Trophoblast cell (in vitro differentiated cells and primary cell): ENCODE results near the gene LRCOL1.

ENCODE experiments used
- DNase-seq, 2 donors: peaks; one replicate each; pipeline ENCODE4 v3.0.0-alpha.2; 2016
- H2AFZ ChIP-seq: 2 replicates; pipeline ENCODE4 v1.6.1; 2013; ENCODE audit warnings: low read length, moderate library complexity, mild to moderate bottlenecking; ENCODE audit not compliant: insufficient read depth, poor library complexity
- H2AK5ac ChIP-seq: 2 replicates; pipeline ENCODE4 v1.6.1; 2013; ENCODE audit warnings: mild to moderate bottlenecking, low read length
- H2BK120ac ChIP-seq: 2 replicates; pipeline ENCODE4 v1.6.1; 2013; ENCODE audit warnings: low read length, mild to moderate bottlenecking, moderate library complexity; ENCODE audit not compliant: insufficient read depth, poor library complexity
- H2BK12ac ChIP-seq: 2 replicates; pipeline ENCODE4 v1.6.1; 2013; ENCODE audit warnings: mild to moderate bottlenecking, low read length, moderate library complexity
- H2BK5ac ChIP-seq: 2 replicates; pipeline ENCODE4 v1.6.1; 2013; ENCODE audit warnings: low read length, low read depth, moderate library complexity, mild to moderate bottlenecking; ENCODE audit not compliant: poor library complexity
- H3K14ac ChIP-seq: 2 replicates; pipeline ENCODE4 v1.6.1; 2013; ENCODE audit warnings: mild to moderate bottlenecking, low read length
- H3K18ac ChIP-seq: 2 replicates; pipeline ENCODE4 v1.6.1; 2013; ENCODE audit warnings: mild to moderate bottlenecking, low read length
- H3K23ac ChIP-seq: 2 replicates; pipeline ENCODE4 v1.6.1; 2013; ENCODE audit warnings: low read length
- H3K27ac ChIP-seq: 2 replicates; pipeline ENCODE4 v1.5.1; 2013; ENCODE audit warnings: low read depth, mild to moderate bottlenecking, inconsistent platforms, low read length, moderate library complexity
- H3K27me3 ChIP-seq: 2 replicates; pipeline ENCODE4 v1.6.1; 2013; ENCODE audit warnings: inconsistent platforms, mild to moderate bottlenecking, low read length, moderate library complexity; ENCODE audit not compliant: insufficient read depth
- H3K36me3 ChIP-seq, 2 experiments: 1 replicate in 1 of 2; 2 replicates in 1 of 2; pipeline ENCODE4 v1.6.1; 2013; ENCODE audit warnings: low read length in 2 of 2, mild to moderate bottlenecking in 2 of 2, moderate library complexity in 1 of 2; ENCODE audit not compliant: insufficient read depth in 2 of 2, control insufficient read depth in 1 of 2
- H3K4ac ChIP-seq: 2 replicates; pipeline ENCODE4 v1.6.1; 2013; ENCODE audit warnings: low read depth, mild to moderate bottlenecking, low read length, moderate library complexity
- H3K4me1 ChIP-seq, 2 experiments: 1 replicate in 1 of 2; 2 replicates in 1 of 2; pipeline ENCODE4 v1.6.1; 2013; ENCODE audit warnings: low read length in 2 of 2, mild to moderate bottlenecking in 2 of 2, moderate library complexity in 1 of 2; ENCODE audit not compliant: insufficient read depth in 2 of 2, control insufficient read depth in 1 of 2
- H3K4me2 ChIP-seq: 2 replicates; pipeline ENCODE4 v1.6.1; 2013; ENCODE audit warnings: inconsistent platforms, mild to moderate bottlenecking, low read length, moderate library complexity
- H3K4me3 ChIP-seq: 2 replicates; pipeline ENCODE4 v1.5.1; 2013; ENCODE audit warnings: mild to moderate bottlenecking, low read depth, low read length, inconsistent platforms
- H3K79me1 ChIP-seq: one replicate; pipeline ENCODE4 v1.6.1; 2013; ENCODE audit warnings: low read length
- H3K79me2 ChIP-seq: 2 replicates; pipeline ENCODE4 v1.6.1; 2013; ENCODE audit warnings: low read length, mild to moderate bottlenecking; ENCODE audit not compliant: control insufficient read depth, insufficient read depth, poor library complexity
- H3K9ac ChIP-seq: 2 replicates; pipeline ENCODE4 v1.6.1; 2013; ENCODE audit warnings: mild to moderate bottlenecking, low read length
- H3K9me3 ChIP-seq: 2 replicates; pipeline ENCODE4 v1.6.1; 2013; ENCODE audit warnings: low read depth, mild to moderate bottlenecking, control low read depth, inconsistent platforms, low read length; ENCODE audit not compliant: insufficient read depth
- H4K12ac ChIP-seq: 2 replicates; pipeline ENCODE4 v1.6.1; 2013; ENCODE audit warnings: low read depth, mild to moderate bottlenecking, low read length, moderate library complexity
- H4K8ac ChIP-seq: 2 replicates; pipeline ENCODE4 v1.6.1; 2013; ENCODE audit warnings: low read depth, mild to moderate bottlenecking, low read length, moderate library complexity
- H4K91ac ChIP-seq: one replicate; pipeline ENCODE4 v1.6.1; 2013; ENCODE audit warnings: low read depth, mild to moderate bottlenecking, low read length, moderate library complexity
- WGBS: extraction: QIAGEN DNeasy Blood & Tissue Kit; methylation state at CpG from one replicate; pipeline ENCODE4 v1.1.7; 2013; ENCODE audit warnings: missing lambda C conversion rate; ENCODE audit not compliant: insufficient read length, insufficient coverage; ENCODE audit errors: extremely low coverage; 5-methylcytosine and 5-hydroxymethylcytosine counted together

The LRCOL1 gene

DNA sequence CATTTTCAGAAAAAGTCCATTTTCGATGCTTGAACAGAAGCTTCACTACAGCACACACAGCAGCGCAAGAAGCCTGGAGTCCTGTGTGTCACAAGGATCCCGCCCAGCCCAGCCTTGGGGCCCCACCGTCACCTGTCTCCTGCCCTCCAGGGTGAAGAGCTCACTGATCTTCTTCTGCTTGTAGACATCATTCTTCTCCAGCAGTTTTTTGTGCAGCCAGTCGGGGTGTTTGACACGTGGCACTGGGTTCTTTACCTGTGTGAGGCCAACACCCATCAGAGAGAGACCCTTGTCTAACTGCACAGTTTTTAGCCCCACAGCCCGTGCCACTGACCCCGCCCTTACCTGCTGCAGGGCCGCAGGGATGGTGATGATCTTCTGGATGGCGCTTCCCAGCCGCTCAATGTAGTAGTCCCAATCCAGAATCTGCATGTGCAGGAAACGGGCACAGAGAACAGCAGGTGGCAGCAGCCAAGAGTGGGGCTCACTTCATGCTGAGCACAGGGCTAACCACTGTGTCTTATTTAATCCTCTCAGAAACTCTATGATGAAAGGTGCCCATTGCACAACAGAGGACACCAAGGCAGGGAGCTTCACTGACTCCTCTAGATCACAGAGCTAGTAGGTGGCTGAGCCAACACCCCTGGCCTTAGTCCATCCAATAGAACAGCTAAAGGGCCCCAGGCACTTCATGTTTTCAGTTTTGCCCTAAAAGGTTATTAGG lies 46.8 kb upstream of the LRCOL1 start:
- no peak overlapping the region for H3K27ac ChIP-seq
- H2BK120ac ChIP-seq = no peak overlapping the region
- H3K36me3 ChIP-seq = peaks cover 53 to 65% of the 10 kb centered on the region in 2 experiments
- no peak for DNase-seq
- H3K9me3 ChIP-seq = peaks cover 3% of the 10 kb centered on the region
- H4K12ac ChIP-seq = no peak overlapping the region
- no peak overlapping the region for H3K4me2 ChIP-seq
- H3K14ac ChIP-seq = no peak overlapping the region
- WGBS = no CpG with 5 or more reads among the region's 12 CpGs
- no peak overlapping the region for H3K4me3 ChIP-seq
- no peaks in the 10 kb centered on the region for H3K79me1 ChIP-seq
- no peak overlapping the region for H2AK5ac ChIP-seq
- no peaks in the 10 kb centered on the region for H3K4me1 ChIP-seq
- H2BK12ac ChIP-seq = no peak overlapping the region
- no peak overlapping the region for H2BK5ac ChIP-seq
- H3K9ac ChIP-seq = no peak overlapping the region
- no peak overlapping the region for H3K4ac ChIP-seq
- no peak overlapping the region for H2AFZ ChIP-seq
- H3K18ac ChIP-seq = no peak overlapping the region
- no peak overlapping the region for H3K23ac ChIP-seq
- H4K8ac ChIP-seq = no peak overlapping the region
- no peak overlapping the region for H4K91ac ChIP-seq
- H3K27me3 ChIP-seq = no peaks in the 10 kb centered on the region
- H3K79me2 ChIP-seq = no peaks in the 10 kb centered on the region

- no CpG with 5 or more reads among the region's 7 CpGs for WGBS
- Histone ChIP-seq H3K27ac (no peak overlapping the region), H3K4me2 (no peak overlapping the region), H3K4me3 (no peak overlapping the region), H4K8ac (no peak overlapping the region), H2BK12ac (no peak overlapping the region), H2AK5ac (no peak overlapping the region), H3K9ac (no peak overlapping the region), H3K27me3 (no peaks in the 10 kb centered on the region), H3K4ac (no peak overlapping the region), H3K18ac (no peak overlapping the region), H3K36me3 (peaks cover 45 to 56% of the 10 kb centered on the region in 2 experiments), H3K14ac (no peak overlapping the region), H3K4me1 (no peaks in the 10 kb centered on the region), H2BK120ac (no peak overlapping the region), H3K9me3 (peaks cover 3% of the 10 kb centered on the region), H3K79me2 (no peaks in the 10 kb centered on the region), H3K23ac (no peak overlapping the region), H3K79me1 (no peaks in the 10 kb centered on the region), H2BK5ac (no peak overlapping the region), H2AFZ (no peak overlapping the region), H4K91ac (no peak overlapping the region), H4K12ac (no peak overlapping the region)
- DNase-seq = no peak
These were observed 43.3 kb upstream of the LRCOL1 start for GRCh38 chr12:132653567-132654290.

DNA sequence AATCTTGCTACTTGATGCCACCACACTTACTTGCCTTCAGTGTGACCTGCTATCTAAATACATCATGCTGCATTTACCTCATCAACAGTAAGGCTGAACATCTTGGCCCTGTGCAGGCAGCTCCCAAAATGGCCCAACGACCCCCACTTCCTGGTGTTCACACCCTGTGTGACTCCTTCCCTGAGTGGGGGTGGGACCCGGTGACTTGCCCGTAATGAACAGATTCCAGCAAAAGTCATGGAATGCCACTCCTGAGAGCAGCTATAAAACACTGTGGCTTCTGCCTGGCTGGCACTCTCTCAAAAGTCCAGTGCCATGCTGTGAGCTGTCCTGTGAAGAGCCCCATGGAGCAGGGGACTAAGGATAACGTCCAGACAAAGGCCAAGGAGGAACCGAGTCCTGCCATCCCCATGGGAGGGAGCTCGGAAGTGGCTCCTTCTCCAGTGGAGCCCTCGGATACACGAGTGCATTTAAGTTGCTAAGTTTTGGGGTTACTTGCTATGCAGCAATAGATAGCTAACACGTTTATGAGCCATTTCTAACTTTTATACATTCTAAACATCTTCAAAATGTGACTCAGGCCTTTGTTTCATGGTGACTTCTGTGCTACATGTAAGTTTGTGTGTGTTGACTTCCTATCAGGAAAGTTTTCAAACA lies 41.2 kb upstream of the LRCOL1 start:
- Histone ChIP-seq H3K4me2 (no peak overlapping the region), H4K91ac (no peak overlapping the region), H3K4me3 (no peak overlapping the region), H2BK120ac (no peak overlapping the region), H3K36me3 (peaks cover 47 to 52% of the 10 kb centered on the region in 2 experiments), H3K4me1 (no peaks in the 10 kb centered on the region), H3K79me1 (no peaks in the 10 kb centered on the region), H2BK12ac (no peak overlapping the region), H4K12ac (no peak overlapping the region), H3K23ac (no peak overlapping the region), H3K27ac (no peak overlapping the region), H3K4ac (no peak overlapping the region), H3K9ac (no peak overlapping the region), H2BK5ac (no peak overlapping the region), H2AFZ (no peak overlapping the region), H4K8ac (no peak overlapping the region), H3K27me3 (no peaks in the 10 kb centered on the region), H3K79me2 (no peaks in the 10 kb centered on the region), H3K14ac (no peak overlapping the region), H3K9me3 (no peaks in the 10 kb centered on the region), H3K18ac (no peak overlapping the region), H2AK5ac (no peak overlapping the region)
- no peak for DNase-seq
- WGBS = no CpG with 5 or more reads among the region's 9 CpGs

DNA sequence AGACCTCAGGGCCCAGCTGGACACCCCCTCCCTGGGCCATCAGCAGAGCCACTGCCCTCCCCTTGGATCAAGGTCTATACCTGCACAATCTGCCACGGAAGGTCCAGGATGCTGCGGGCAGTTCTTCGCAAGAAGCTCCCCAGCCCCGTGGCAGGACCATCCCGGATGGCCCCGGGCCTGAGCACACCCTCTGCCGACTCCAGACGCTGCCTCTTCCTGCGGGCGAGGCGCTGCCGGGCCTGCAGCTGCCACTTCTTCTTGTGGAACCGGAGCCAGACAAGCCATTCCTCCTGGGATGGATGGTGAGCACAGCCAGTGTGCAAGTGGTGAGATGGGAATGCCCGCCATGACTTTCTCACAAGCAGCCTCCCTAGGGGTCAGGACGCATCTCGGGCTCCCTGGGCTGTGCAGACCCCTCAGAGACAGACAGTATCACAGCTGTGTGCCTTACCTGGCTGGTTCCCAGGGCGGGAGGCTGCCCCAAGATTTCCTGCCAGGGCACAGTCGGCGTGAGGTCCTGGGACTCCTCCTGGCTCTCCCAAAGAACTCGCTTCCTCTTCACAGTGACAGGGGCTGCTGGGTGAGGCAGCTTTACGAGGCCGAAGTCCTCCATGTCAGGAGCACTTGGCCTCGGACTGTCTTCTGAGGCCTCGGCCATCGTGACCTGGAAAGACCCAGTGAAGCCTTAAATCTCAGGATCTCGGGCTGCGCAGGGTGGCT lies 39.0 kb upstream of the LRCOL1 start:
- Histone ChIP-seq H3K14ac (no peak overlapping the region), H2BK120ac (no peak overlapping the region), H3K4me3 (no peak overlapping the region), H3K79me1 (no peaks in the 10 kb centered on the region), H4K91ac (no peak overlapping the region), H3K27ac (no peak overlapping the region), H2AFZ (no peak overlapping the region), H3K36me3 (peaks cover 46 to 52% of the 10 kb centered on the region in 2 experiments), H3K23ac (no peak overlapping the region), H2AK5ac (no peak overlapping the region), H3K4me1 (no peaks in the 10 kb centered on the region), H4K12ac (no peak overlapping the region), H3K4me2 (no peak overlapping the region), H2BK5ac (no peak overlapping the region), H3K27me3 (no peaks in the 10 kb centered on the region), H3K4ac (no peak overlapping the region), H2BK12ac (no peak overlapping the region), H3K9ac (no peak overlapping the region), H3K9me3 (no peaks in the 10 kb centered on the region), H4K8ac (no peak overlapping the region), H3K18ac (no peak overlapping the region), H3K79me2 (no peaks in the 10 kb centered on the region)
- DNase-seq = no peak
- WGBS = no CpG with 5 or more reads among the region's 27 CpGs
